Keratinocyte (primary cell): ENCODE results near the gene TTYH1.

ENCODE experiments used
- CTCF ChIP-seq, 3 experiments: IDR thresholded peaks in 1 of 3; conservative IDR thresholded peaks in 1 of 3; optimal IDR thresholded peaks in 1 of 3; 2 replicates in 2 of 3; 3 replicates in 1 of 3; pipeline versions ENCODE3 to v1.5.1; 2011; ENCODE audit warnings: low read length in 3 of 3, mild to moderate bottlenecking in 3 of 3, moderate library complexity in 2 of 3, control low read depth in 1 of 3, inconsistent platforms in 1 of 3; ENCODE audit not compliant: insufficient read depth in 2 of 3; ENCODE audit errors: extremely low read depth in 1 of 3
- EZH2 ChIP-seq: IDR thresholded peaks from one replicate; pipeline ENCODE4 v1.6.1; 2012; ENCODE audit warnings: inconsistent platforms, mild to moderate bottlenecking, low read length, moderate library complexity

- TF ChIP-seq CTCF (optimal IDR thresholded peaks at IDR 0.05 in 1 of 3, IDR thresholded peaks at IDR 0.05 in 1 of 3, conservative IDR thresholded peaks at IDR 0.05 in 1 of 3; ENCODE audit: extremely low read depth in 1 of 3, insufficient read depth in 2 of 3, low read length in 3 of 3): no peak
- no peak for TF ChIP-seq EZH2
These were observed 34.4 kb downstream of the TTYH1 start for GRCh38 chr19:54449701-54450069.
